Parathyroid adenoma (tissue), 2 donors: ENCODE measurements around the gene ARSG.

Source experiments
- H2AFZ ChIP-seq: fragments of 300-600 bp; sonication (generic); one replicate; pipeline ENCODE4 v1.7.0; 2017; ENCODE audit warnings: antibody characterized with exemption, mild to moderate bottlenecking
- H3K27ac ChIP-seq: fragments of 300-600 bp; sonication (generic); one replicate; pipeline ENCODE4 v1.7.0; 2017
- H3K27me3 ChIP-seq: fragments of 300-600 bp; sonication (generic); one replicate; pipeline ENCODE4 v1.7.0; 2017; ENCODE audit warnings: low read length; ENCODE audit not compliant: control insufficient read depth, insufficient read depth
- H3K36me3 ChIP-seq: fragments of 300-600 bp; sonication (generic); one replicate; pipeline ENCODE4 v1.7.0; 2017; ENCODE audit warnings: low read length; ENCODE audit not compliant: control insufficient read depth, insufficient read depth
- H3K4me1 ChIP-seq: fragments of 300-600 bp; sonication (generic); one replicate; pipeline ENCODE4 v1.7.0; 2017; ENCODE audit warnings: control low read depth
- H3K4me2 ChIP-seq: fragments of 300-600 bp; sonication (generic); one replicate; pipeline ENCODE4 v1.7.0; 2017; ENCODE audit warnings: low read length
- H3K4me3 ChIP-seq: fragments of 300-600 bp; sonication (generic); one replicate; pipeline ENCODE4 v1.7.0; 2017; ENCODE audit warnings: low read depth, low read length
- H3K79me2 ChIP-seq: fragments of 300-600 bp; sonication (generic); one replicate; pipeline ENCODE4 v1.7.0; 2017; ENCODE audit warnings: control low read depth
- H3K9ac ChIP-seq: fragments of 300-600 bp; sonication (generic); one replicate; pipeline ENCODE4 v1.7.0; 2017; ENCODE audit warnings: mild to moderate bottlenecking
- H3K9me3 ChIP-seq: fragments of 300-600 bp; sonication (generic); one replicate; pipeline ENCODE4 v1.7.0; 2017; ENCODE audit warnings: low read length; ENCODE audit not compliant: control insufficient read depth
- TF ChIP-seq, protein P1 (sequence below): fragments of 300-600 bp; sonication (generic); IDR thresholded peaks from one replicate; pipeline ENCODE4 v1.7.0; 2017; ENCODE audit warnings: antibody characterized with exemption, mild to moderate bottlenecking
- donor health status: primary hyperparathyroidism.

Gene ARSG

DNA sequence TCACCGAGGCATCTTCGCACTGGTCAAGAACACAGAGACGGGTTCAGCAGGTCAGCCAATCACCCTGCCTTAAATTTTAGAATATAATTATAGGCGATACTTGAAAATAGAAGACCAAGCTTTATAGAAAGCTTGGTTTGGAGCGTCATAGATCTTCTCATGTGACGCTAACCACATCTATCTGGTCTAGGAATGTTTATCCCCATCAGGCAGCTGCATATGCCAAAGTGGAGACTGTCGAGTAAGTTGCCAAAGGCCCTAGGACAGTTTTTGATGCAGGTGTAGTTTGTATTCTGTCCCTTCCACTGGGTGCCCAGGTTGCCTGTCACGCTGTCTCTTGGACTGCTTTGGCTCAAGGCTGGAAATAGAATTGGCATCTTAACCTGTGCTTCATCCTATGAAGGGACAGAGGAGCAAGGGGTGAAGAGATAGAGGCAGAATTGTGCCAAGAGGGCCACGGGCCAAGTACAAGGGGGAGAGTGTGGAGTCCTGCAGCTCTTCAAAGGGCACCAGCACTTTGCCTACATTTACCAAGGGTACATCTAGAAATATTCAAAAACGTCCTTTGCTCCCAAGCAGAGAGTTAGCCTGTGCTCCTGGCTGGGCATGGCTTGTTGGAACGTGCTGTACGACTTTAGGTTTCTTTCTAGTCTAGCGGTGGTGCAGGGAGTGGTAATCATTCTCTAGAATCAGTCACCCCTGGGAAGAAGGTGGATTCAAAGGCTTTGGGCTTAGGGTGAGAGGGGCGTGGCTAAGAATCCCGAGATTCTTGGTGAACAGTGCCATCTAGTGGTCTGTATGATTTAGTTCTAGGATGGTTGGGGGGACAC is 171.3 kb downstream of the ARSG start:
- Histone ChIP-seq H3K27me3 (no peaks in the 10 kb centered on the region), H2AFZ (peak overlapping the region; percentile 86), H3K27ac (peak overlapping the region; percentile 47), H3K4me2 (peak overlapping the region; percentile 38), H3K36me3 (no peaks in the 10 kb centered on the region), H3K9me3 (no peaks in the 10 kb centered on the region), H3K4me3 (no peak overlapping the region), H3K4me1 (peaks cover 8% of the 10 kb centered on the region), H3K9ac (no peak overlapping the region), H3K79me2 (no peaks in the 10 kb centered on the region)
- TF ChIP-seq, protein P1, sequence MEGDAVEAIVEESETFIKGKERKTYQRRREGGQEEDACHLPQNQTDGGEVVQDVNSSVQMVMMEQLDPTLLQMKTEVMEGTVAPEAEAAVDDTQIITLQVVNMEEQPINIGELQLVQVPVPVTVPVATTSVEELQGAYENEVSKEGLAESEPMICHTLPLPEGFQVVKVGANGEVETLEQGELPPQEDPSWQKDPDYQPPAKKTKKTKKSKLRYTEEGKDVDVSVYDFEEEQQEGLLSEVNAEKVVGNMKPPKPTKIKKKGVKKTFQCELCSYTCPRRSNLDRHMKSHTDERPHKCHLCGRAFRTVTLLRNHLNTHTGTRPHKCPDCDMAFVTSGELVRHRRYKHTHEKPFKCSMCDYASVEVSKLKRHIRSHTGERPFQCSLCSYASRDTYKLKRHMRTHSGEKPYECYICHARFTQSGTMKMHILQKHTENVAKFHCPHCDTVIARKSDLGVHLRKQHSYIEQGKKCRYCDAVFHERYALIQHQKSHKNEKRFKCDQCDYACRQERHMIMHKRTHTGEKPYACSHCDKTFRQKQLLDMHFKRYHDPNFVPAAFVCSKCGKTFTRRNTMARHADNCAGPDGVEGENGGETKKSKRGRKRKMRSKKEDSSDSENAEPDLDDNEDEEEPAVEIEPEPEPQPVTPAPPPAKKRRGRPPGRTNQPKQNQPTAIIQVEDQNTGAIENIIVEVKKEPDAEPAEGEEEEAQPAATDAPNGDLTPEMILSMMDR: peak; percentile 80

DNA sequence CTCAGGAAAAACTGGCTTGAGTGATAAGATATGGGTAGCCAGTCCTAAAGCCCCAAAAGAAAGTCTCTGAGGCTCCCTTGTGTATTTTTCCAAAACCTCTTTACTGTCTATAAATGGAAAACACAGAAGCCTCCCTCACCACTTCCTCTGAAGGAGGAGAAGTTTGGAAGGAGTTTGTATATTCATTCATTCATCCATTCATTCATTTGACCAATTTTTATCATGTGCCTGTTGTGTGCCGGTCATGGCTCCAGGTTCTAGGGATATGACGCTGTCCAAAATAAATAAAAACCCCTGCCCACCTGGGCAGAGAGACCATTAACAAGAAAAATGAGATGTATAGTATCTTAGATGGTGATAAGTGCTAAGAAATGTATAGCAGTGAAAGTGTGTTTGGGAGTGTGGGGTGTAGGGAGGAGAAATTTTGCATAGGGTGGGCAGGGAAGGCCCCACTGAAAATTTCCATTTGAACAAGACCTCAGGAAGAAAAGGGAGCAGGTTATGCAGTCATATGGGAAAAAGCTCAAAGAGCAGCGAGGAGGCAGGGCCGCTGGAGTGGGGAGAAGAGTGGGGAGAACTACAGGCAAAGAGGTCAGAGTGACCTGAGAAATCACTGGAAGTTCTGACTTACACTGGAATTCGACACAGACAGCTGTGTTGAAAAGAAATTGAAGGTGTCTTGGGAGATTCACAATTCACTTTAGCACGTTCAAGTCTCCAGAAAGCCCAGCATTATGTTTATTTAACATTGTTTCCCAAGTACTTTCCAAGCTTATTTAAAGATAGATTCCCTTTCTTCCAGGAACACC is 172.1 kb downstream of the ARSG start:
- Histone ChIP-seq H3K9me3 (no peaks in the 10 kb centered on the region), H2AFZ (peak overlapping the region; percentile 86), H3K9ac (no peak overlapping the region), H3K4me3 (no peak overlapping the region), H3K4me1 (peaks cover 8% of the 10 kb centered on the region), H3K79me2 (no peaks in the 10 kb centered on the region), H3K27me3 (no peaks in the 10 kb centered on the region), H3K27ac (no peak overlapping the region), H3K4me2 (no peak overlapping the region), H3K36me3 (no peaks in the 10 kb centered on the region)
- TF ChIP-seq, protein P1: no peak

GRCh38 chr17:68468334-68468733 is 177.0 kb downstream of the ARSG start:
- TF ChIP-seq, protein P1: no peak
- no peak overlapping the region for H3K27ac ChIP-seq
- H3K4me1 ChIP-seq: peaks cover 3% of the 10 kb centered on the region
- H3K4me2 ChIP-seq: no peak overlapping the region
- no peaks in the 10 kb centered on the region for H3K36me3 ChIP-seq
- no peaks in the 10 kb centered on the region for H3K27me3 ChIP-seq
- H2AFZ ChIP-seq: no peak overlapping the region
- H3K79me2 ChIP-seq: no peaks in the 10 kb centered on the region
- H3K9me3 ChIP-seq: no peaks in the 10 kb centered on the region
- no peak overlapping the region for H3K4me3 ChIP-seq
- no peak overlapping the region for H3K9ac ChIP-seq

DNA sequence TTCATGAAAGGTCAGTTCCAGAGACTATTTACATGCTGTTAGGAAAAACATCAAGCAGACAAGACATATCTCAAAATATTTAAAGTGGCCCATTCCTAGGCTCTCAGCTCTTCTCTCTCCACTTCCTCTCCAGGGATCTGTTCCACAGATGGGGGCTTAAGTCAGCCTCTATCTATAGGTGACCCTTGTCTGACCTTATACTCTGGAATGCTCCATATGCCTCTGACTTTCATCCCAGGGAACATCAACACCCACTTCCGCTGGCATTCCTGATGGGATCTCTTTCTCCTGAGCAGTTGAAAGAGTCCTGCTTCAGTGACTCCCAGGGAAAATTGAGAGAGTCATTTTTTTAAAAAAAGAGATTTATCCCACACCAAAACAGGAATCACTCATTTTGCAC is 177.5 kb downstream of the ARSG start:
- no peak overlapping the region for H3K4me3 ChIP-seq
- H3K27me3 ChIP-seq: no peaks in the 10 kb centered on the region
- TF ChIP-seq, protein P1: no peak
- H3K36me3 ChIP-seq: no peaks in the 10 kb centered on the region
- peaks cover 3% of the 10 kb centered on the region for H3K4me1 ChIP-seq
- H2AFZ ChIP-seq: no peak overlapping the region
- no peak overlapping the region for H3K4me2 ChIP-seq
- no peaks in the 10 kb centered on the region for H3K79me2 ChIP-seq
- no peak overlapping the region for H3K9ac ChIP-seq
- no peak overlapping the region for H3K27ac ChIP-seq
- no peaks in the 10 kb centered on the region for H3K9me3 ChIP-seq
